CD4-positive, alpha-beta T cell treated with Interleukin-4 for 4 hours (primary cell): Measurements from ENCODE around the gene ASMTL.
"Not testable (repeated sequence)": the region's sequence is repeated elsewhere in the genome, so short reads cannot be mapped to it uniquely, and the experiment has no call there.

ENCODE experiments used
- DNase-seq: peaks from one replicate; pipeline ENCODE4 v3.0.0-alpha.2; 2020

ASMTL gene

GRCh38 chrX:1387141-1387776, 65.5 kb downstream of the ASMTL start:
- no peak for DNase-seq

GRCh38 chrX:1386338-1387127, 66.2 kb downstream of the ASMTL start:
- no peak for DNase-seq

GRCh38 chrX:1385253-1386223, 67.2 kb downstream of the ASMTL start:
- no peak for DNase-seq

GRCh38 chrX:1384658-1385252, 68.0 kb downstream of the ASMTL start:
- no peak for DNase-seq

- DNase-seq: no peak
These were observed 72.0 kb downstream of the ASMTL start for GRCh38 chrX:1380672-1381233.

- DNase-seq: no peak
These were observed 74.4 kb downstream of the ASMTL start for GRCh38 chrX:1378306-1378759.

GRCh38 chrX:1368385-1368698, 84.4 kb downstream of the ASMTL start:
- DNase-seq: no peak

GRCh38 chrX:1366363-1366762, 86.3 kb downstream of the ASMTL start:
- DNase-seq: not testable (repeated sequence)

GRCh38 chrX:1361910-1362309, 90.8 kb downstream of the ASMTL start:
- DNase-seq: no peak

- DNase-seq: no peak
These were observed 91.4 kb downstream of the ASMTL start for GRCh38 chrX:1361275-1361674.

- no peak for DNase-seq
These were observed 92.5 kb downstream of the ASMTL start for GRCh38 chrX:1360171-1360570.

GRCh38 chrX:1359477-1359873, 93.2 kb downstream of the ASMTL start:
- no peak for DNase-seq

- DNase-seq: no peak
These were observed 93.8 kb downstream of the ASMTL start for GRCh38 chrX:1358793-1359476.

- no peak for DNase-seq
These were observed 94.7 kb downstream of the ASMTL start for GRCh38 chrX:1357993-1358392.

GRCh38 chrX:1355131-1356046, 97.3 kb downstream of the ASMTL start:
- no peak for DNase-seq

GRCh38 chrX:1354036-1355019, 98.4 kb downstream of the ASMTL start:
- DNase-seq: no peak
